HG03066 (cell line): Measurements from ENCODE around the gene SLC35A4.
"Not testable (repeated sequence)": the region's sequence is repeated elsewhere in the genome, so short reads cannot be mapped to it uniquely, and the experiment has no call there.

ENCODE experiments used
- ATAC-seq: cut with Tn5 transposase; IDR thresholded peaks from one replicate; pipeline ENCODE4 v1.9.1; 2021; ENCODE audit warnings: low read depth; ENCODE audit not compliant: unreplicated experiment

Gene SLC35A4

GRCh38 chr5:140588311-140589070 is 23.9 kb downstream of the SLC35A4 start:
- ATAC-seq = no peak

- no peak for ATAC-seq
Measured at GRCh38 chr5:140590861-140591260, 26.2 kb downstream of the SLC35A4 start.

- no peak for ATAC-seq
Measured at GRCh38 chr5:140591747-140592372, 27.2 kb downstream of the SLC35A4 start.

- ATAC-seq = not testable (repeated sequence)
Measured at GRCh38 chr5:140593070-140593469, 28.4 kb downstream of the SLC35A4 start.

GRCh38 chr5:140594169-140594568 is 29.5 kb downstream of the SLC35A4 start:
- no peak for ATAC-seq

- no peak for ATAC-seq
Measured at GRCh38 chr5:140595538-140596300, 31.1 kb downstream of the SLC35A4 start.

- ATAC-seq = no peak
Measured at GRCh38 chr5:140596321-140596741, 31.7 kb downstream of the SLC35A4 start.

- no peak for ATAC-seq
Measured at GRCh38 chr5:140598836-140599235, 34.2 kb downstream of the SLC35A4 start.

GRCh38 chr5:140600096-140600495 is 35.5 kb downstream of the SLC35A4 start:
- no peak for ATAC-seq

GRCh38 chr5:140602147-140602546 is 37.5 kb downstream of the SLC35A4 start:
- no peak for ATAC-seq

- ATAC-seq = not testable (repeated sequence)
Measured at GRCh38 chr5:140603446-140603698, 38.7 kb downstream of the SLC35A4 start.

- no peak for ATAC-seq
Measured at GRCh38 chr5:140603734-140604133, 39.1 kb downstream of the SLC35A4 start.

- ATAC-seq = no peak
Measured at GRCh38 chr5:140605879-140606278, 41.3 kb downstream of the SLC35A4 start.

GRCh38 chr5:140607031-140607430 is 42.4 kb downstream of the SLC35A4 start:
- ATAC-seq = no peak

- ATAC-seq = no peak
Measured at GRCh38 chr5:140608722-140609121, 44.1 kb downstream of the SLC35A4 start.

GRCh38 chr5:140609126-140609525 is 44.5 kb downstream of the SLC35A4 start:
- no peak for ATAC-seq

GRCh38 chr5:140611020-140611521 is 46.4 kb downstream of the SLC35A4 start:
- no peak for ATAC-seq
